Body of pancreas (tissue), 4 donors: ENCODE data around the gene PDZD2.

ENCODE experiments used
- POLR2A ChIP-seq, 3 donors: fragments of 450-650 bp; IDR thresholded peaks; one replicate each; pipeline ENCODE4 v1.6.1; 2016; ENCODE audit warnings: antibody characterized with exemption in 3 of 3, mild to moderate bottlenecking in 2 of 3
- TF ChIP-seq, protein P1 (sequence below), 7 experiments: fragments of 450-650 bp in 4 of 7; fragments of 200-600 bp in 3 of 7; sonication (generic) in 3 of 7; IDR thresholded peaks; one replicate each; pipeline ENCODE4 v1.5.1; 2016 to 2019; ENCODE audit warnings: antibody characterized with exemption in 7 of 7

DNA sequence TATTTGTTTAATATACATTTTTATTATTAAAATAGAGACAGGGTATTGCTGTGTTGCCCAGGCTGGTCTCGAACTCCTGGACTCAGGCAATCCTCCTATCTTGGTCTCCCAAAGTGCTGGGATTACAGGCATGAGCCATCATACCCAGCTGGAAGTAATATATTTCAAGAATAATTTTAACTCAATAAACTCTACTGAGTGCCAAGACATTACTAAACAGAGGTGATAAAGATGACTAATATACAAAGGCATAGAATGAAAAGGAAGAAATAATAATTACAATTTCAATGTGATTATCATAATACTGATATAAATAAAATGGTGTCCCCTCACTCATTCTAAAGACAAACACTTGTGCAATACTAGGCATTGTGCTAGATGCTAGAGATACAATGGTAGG is 521.3 kb downstream of the PDZD2 start:
- no peak for TF ChIP-seq POLR2A (IDR thresholded peaks at IDR 0.05)
- TF ChIP-seq, protein P1, sequence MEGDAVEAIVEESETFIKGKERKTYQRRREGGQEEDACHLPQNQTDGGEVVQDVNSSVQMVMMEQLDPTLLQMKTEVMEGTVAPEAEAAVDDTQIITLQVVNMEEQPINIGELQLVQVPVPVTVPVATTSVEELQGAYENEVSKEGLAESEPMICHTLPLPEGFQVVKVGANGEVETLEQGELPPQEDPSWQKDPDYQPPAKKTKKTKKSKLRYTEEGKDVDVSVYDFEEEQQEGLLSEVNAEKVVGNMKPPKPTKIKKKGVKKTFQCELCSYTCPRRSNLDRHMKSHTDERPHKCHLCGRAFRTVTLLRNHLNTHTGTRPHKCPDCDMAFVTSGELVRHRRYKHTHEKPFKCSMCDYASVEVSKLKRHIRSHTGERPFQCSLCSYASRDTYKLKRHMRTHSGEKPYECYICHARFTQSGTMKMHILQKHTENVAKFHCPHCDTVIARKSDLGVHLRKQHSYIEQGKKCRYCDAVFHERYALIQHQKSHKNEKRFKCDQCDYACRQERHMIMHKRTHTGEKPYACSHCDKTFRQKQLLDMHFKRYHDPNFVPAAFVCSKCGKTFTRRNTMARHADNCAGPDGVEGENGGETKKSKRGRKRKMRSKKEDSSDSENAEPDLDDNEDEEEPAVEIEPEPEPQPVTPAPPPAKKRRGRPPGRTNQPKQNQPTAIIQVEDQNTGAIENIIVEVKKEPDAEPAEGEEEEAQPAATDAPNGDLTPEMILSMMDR (IDR thresholded peaks at IDR 0.05) = no peak
